ENCODE measurements around the gene CTNND2.
"Not testable (repeated sequence)": the region's sequence is repeated elsewhere in the genome, so short reads cannot be mapped to it uniquely, and the experiment has no call there.

Gene CTNND2

GRCh38 chr5:11432116-11432515 is 472.1 kb downstream of the CTNND2 start:
- no peak for DNase-seq

- no peak for DNase-seq
Measured at GRCh38 chr5:11429254-11429653, 475.0 kb downstream of the CTNND2 start.

GRCh38 chr5:11427569-11427968 is 476.7 kb downstream of the CTNND2 start:
- no peak for DNase-seq

GRCh38 chr5:11426442-11426841 is 477.8 kb downstream of the CTNND2 start:
- no peak for DNase-seq

- DNase-seq: no peak
Measured at GRCh38 chr5:11422342-11422741, 481.9 kb downstream of the CTNND2 start.

- no peak for DNase-seq
Measured at GRCh38 chr5:11420969-11421368, 483.3 kb downstream of the CTNND2 start.

GRCh38 chr5:11415751-11416150 is 488.5 kb downstream of the CTNND2 start:
- peak; percentile 32 for DNase-seq

GRCh38 chr5:11414732-11415131 is 489.5 kb downstream of the CTNND2 start:
- DNase-seq: not testable (repeated sequence)

- DNase-seq: no peak
Measured at GRCh38 chr5:11411621-11412020, 492.6 kb downstream of the CTNND2 start.

GRCh38 chr5:11407556-11408145 is 496.6 kb downstream of the CTNND2 start:
- no peak for DNase-seq

- no peak for DNase-seq
Measured at GRCh38 chr5:11400316-11400715, 503.9 kb downstream of the CTNND2 start.

GRCh38 chr5:11398728-11399127 is 505.5 kb downstream of the CTNND2 start:
- no peak for DNase-seq

- DNase-seq: no peak
Measured at GRCh38 chr5:11397549-11397948, 506.7 kb downstream of the CTNND2 start.

GRCh38 chr5:11396917-11397316 is 507.3 kb downstream of the CTNND2 start:
- DNase-seq: no peak

- DNase-seq: no peak
Measured at GRCh38 chr5:11394933-11395332, 509.3 kb downstream of the CTNND2 start.

- DNase-seq: no peak
Measured at GRCh38 chr5:11390291-11390767, 513.9 kb downstream of the CTNND2 start.

- DNase-seq: no peak
Measured at GRCh38 chr5:11387382-11387781, 516.9 kb downstream of the CTNND2 start.

- no peak for DNase-seq
Measured at GRCh38 chr5:11386398-11386797, 517.8 kb downstream of the CTNND2 start.

GRCh38 chr5:11385901-11386293 is 518.3 kb downstream of the CTNND2 start:
- DNase-seq: no peak

GRCh38 chr5:11385251-11385900 is 518.9 kb downstream of the CTNND2 start:
- DNase-seq: peak; percentile 74

GRCh38 chr5:11384441-11385250 is 519.6 kb downstream of the CTNND2 start:
- DNase-seq: peak; percentile 89

- no peak for DNase-seq
Measured at GRCh38 chr5:11383506-11384095, 520.6 kb downstream of the CTNND2 start.

GRCh38 chr5:11378461-11378860 is 525.8 kb downstream of the CTNND2 start:
- DNase-seq: no peak

- DNase-seq: no peak
Measured at GRCh38 chr5:11377896-11378295, 526.4 kb downstream of the CTNND2 start.

All from DMS53 (cell line).